ENCODE data around the gene LCP2. TPM values are rescaled to one million over a fixed set of nuclear protein-coding genes. Genes with fewer than 3 reads are reported as not detected.

Gene LCP2
- total RNA-seq, 4 donors from 2014 or later = 45.8 to 120 (median 55.0) TPM

- TF ChIP-seq CTCF (IDR thresholded peaks at IDR 0.05; ENCODE audit: low read depth) = no peak
These were observed 12.8 kb upstream of the LCP2 start for GRCh38 chr5:170310256-170310926.

- TF ChIP-seq CTCF (IDR thresholded peaks at IDR 0.05; ENCODE audit: low read depth) = no peak
These were observed 11.1 kb upstream of the LCP2 start for GRCh38 chr5:170308686-170309085.

GRCh38 chr5:170307575-170308465 lies 10.2 kb upstream of the LCP2 start:
- TF ChIP-seq CTCF (IDR thresholded peaks at IDR 0.05; ENCODE audit: low read depth) = no peak

- TF ChIP-seq CTCF (IDR thresholded peaks at IDR 0.05; ENCODE audit: low read depth) = no peak
These were observed 8.8 kb upstream of the LCP2 start for GRCh38 chr5:170306381-170306831.

- no peak for TF ChIP-seq CTCF (IDR thresholded peaks at IDR 0.05; ENCODE audit: low read depth)
These were observed 8.1 kb upstream of the LCP2 start for GRCh38 chr5:170305646-170306025.

- no peak for TF ChIP-seq CTCF (IDR thresholded peaks at IDR 0.05; ENCODE audit: low read depth)
These were observed 7.6 kb upstream of the LCP2 start for GRCh38 chr5:170305016-170305645.

- TF ChIP-seq CTCF (IDR thresholded peaks at IDR 0.05; ENCODE audit: low read depth) = no peak
These were observed 6.0 kb upstream of the LCP2 start for GRCh38 chr5:170303549-170303948.
